Liver (tissue), 3 donors: ENCODE data around the gene ZNF862.

ENCODE experiments used
- CTCF ChIP-seq: fragments of 150-350 bp; IDR thresholded peaks from 2 replicates; pipeline ENCODE4 v1.5.1; 2017; ENCODE audit warnings: improper control_type of control experiment, low read depth, low read length; ENCODE audit not compliant: missing input control
- TAF1 ChIP-seq: conservative IDR thresholded peaks from 2 replicates; pipeline ENCODE4 v1.6.1; 2016; ENCODE audit warnings: antibody characterized with exemption, mild to moderate bottlenecking
- TF ChIP-seq, protein P1 (sequence below): IDR thresholded peaks from 2 replicates; pipeline ENCODE4 v1.6.1; 2016; ENCODE audit warnings: antibody characterized with exemption
- donor health status: healthy.
- donor health status: healthy.

- no peak for TF ChIP-seq CTCF
- TF ChIP-seq, protein P1, sequence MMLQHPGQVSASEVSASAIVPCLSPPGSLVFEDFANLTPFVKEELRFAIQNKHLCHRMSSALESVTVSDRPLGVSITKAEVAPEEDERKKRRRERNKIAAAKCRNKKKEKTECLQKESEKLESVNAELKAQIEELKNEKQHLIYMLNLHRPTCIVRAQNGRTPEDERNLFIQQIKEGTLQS, result no peak
- no peak for TF ChIP-seq TAF1
Measured at GRCh38 chr7:149870274-149870673, 32.1 kb downstream of the ZNF862 start.
